Measurements from ENCODE around the gene POTEF.

DNA sequence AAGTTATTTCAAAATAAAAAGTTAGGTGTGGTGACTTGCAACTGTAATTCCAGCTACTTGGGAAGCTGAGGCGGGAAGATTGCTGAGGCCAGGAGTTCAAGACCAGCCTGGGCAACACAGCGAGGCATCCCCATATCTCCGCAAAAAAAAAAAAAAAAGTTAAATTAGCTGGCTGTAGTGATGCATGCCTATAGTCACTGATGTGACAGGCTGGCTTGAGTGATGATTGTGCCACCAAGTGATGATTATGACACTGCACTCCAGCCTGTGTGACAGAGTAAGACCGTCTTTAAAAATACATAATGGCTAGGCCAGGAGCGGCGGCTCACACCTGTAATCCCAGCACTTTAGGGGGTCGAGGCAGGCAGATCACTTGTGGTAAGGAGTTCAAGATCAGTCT is 40.9 kb upstream of the POTEF start:
- no peak for TF ChIP-seq POLR2A (IDR thresholded peaks at IDR 0.05)
- TF ChIP-seq, protein P1, sequence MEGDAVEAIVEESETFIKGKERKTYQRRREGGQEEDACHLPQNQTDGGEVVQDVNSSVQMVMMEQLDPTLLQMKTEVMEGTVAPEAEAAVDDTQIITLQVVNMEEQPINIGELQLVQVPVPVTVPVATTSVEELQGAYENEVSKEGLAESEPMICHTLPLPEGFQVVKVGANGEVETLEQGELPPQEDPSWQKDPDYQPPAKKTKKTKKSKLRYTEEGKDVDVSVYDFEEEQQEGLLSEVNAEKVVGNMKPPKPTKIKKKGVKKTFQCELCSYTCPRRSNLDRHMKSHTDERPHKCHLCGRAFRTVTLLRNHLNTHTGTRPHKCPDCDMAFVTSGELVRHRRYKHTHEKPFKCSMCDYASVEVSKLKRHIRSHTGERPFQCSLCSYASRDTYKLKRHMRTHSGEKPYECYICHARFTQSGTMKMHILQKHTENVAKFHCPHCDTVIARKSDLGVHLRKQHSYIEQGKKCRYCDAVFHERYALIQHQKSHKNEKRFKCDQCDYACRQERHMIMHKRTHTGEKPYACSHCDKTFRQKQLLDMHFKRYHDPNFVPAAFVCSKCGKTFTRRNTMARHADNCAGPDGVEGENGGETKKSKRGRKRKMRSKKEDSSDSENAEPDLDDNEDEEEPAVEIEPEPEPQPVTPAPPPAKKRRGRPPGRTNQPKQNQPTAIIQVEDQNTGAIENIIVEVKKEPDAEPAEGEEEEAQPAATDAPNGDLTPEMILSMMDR (IDR thresholded peaks at IDR 0.05), result no peak
